ENCODE data around the gene GGA2. TPM values are rescaled to one million over a fixed set of nuclear protein-coding genes. Genes with fewer than 3 reads are reported as not detected.
"Not testable (repeated sequence)": the region's sequence is repeated elsewhere in the genome, so short reads cannot be mapped to it uniquely, and the experiment has no call there.

GGA2 gene
- total and polyA plus RNA-seq, 2 donors (not counting 1 experiment from before 2014, with no cell fraction given) = 19.5 to 29.6 TPM

DNA sequence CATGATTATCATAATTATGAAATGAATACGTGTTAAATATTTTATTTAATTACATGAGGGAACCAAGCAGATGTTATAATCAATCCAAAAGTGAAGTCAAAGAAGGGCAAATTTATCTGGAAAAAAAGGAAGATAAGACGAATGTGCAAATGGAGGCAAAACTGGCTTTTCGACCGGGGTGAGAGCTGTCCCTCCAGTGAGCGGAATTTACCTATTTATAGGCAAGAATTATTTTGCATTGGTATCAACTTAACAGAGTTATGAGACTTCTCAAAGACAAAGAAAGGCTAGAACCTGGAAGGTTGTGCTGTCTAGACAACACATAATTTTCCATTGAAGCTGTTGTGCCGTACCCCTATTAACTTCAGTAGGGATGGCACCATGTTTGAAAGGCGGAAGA lies 1.4 kb upstream of the GGA2 start:
- Histone ChIP-seq H3K4me1 (ENCODE audit: control insufficient read depth, extremely low read depth, insufficient read depth, low read length) (peaks cover 2% of the 10 kb centered on the region), H3K9ac (ENCODE audit: insufficient read depth, low read length) (no peak overlapping the region), H3K27me3 (ENCODE audit: control insufficient read depth, insufficient read depth, low read length) (no peaks in the 10 kb centered on the region), H3K27ac (ENCODE audit: insufficient read depth, low read length) (no peak overlapping the region), H3K36me3 (ENCODE audit: control insufficient read depth, insufficient read depth, low read length) (no peaks in the 10 kb centered on the region), H3K9me3 (ENCODE audit: control insufficient read depth, insufficient read depth, low read depth, low read length) (no peaks in the 10 kb centered on the region), H2AFZ (ENCODE audit: low read length) (no peak overlapping the region), H3K4me3 (replicated peaks in 1 of 4; ENCODE audit: control extremely low read depth in 1 of 4, insufficient read depth in 1 of 4, low read depth in 3 of 4, low read length in 4 of 4) (no peak overlapping the region), H3K79me2 (ENCODE audit: control insufficient read depth, insufficient read depth, low read length) (peaks cover 13% of the 10 kb centered on the region), H3K4me2 (ENCODE audit: extremely low read depth, insufficient read depth, low read length) (no peak overlapping the region), H4K20me1 (ENCODE audit: control insufficient read depth, extremely low read depth, insufficient read depth, low read length) (peaks cover 2% of the 10 kb centered on the region)
- TF ChIP-seq EZH2 (IDR thresholded peaks at IDR 0.05; ENCODE audit: low read length, missing control alignments) = no peak
- TF ChIP-seq, protein P1, sequence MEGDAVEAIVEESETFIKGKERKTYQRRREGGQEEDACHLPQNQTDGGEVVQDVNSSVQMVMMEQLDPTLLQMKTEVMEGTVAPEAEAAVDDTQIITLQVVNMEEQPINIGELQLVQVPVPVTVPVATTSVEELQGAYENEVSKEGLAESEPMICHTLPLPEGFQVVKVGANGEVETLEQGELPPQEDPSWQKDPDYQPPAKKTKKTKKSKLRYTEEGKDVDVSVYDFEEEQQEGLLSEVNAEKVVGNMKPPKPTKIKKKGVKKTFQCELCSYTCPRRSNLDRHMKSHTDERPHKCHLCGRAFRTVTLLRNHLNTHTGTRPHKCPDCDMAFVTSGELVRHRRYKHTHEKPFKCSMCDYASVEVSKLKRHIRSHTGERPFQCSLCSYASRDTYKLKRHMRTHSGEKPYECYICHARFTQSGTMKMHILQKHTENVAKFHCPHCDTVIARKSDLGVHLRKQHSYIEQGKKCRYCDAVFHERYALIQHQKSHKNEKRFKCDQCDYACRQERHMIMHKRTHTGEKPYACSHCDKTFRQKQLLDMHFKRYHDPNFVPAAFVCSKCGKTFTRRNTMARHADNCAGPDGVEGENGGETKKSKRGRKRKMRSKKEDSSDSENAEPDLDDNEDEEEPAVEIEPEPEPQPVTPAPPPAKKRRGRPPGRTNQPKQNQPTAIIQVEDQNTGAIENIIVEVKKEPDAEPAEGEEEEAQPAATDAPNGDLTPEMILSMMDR (conservative IDR thresholded peaks at IDR 0.05 in 1 of 2, IDR thresholded peaks at IDR 0.05 in 1 of 2; ENCODE audit: low read depth in 1 of 2, low read length in 2 of 2) = no peak
- DNase-seq (ENCODE audit: low read depth in 2 of 2) = no peak

DNA sequence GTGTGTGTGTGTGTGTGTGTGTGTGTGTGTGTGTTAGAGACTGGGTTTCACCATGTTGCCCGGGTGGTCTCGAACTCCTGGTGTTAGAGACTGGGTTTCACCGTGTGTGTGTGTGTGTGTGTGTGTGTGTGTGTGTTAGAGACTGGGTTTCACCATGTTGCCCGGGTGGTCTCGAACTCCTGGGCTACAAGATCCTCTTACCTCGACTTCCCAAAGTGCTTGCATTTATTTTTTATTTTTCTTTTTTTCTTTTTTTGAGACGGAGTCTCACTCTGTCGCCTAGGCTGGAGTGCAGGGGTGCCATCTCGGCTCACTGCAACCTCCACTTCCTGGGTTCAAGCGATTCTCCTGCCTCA lies 599 bp upstream of the GGA2 start:
- not testable (repeated sequence) for H3K36me3 ChIP-seq (ENCODE audit: control insufficient read depth, insufficient read depth, low read length); H3K27ac ChIP-seq (ENCODE audit: insufficient read depth, low read length); H3K27me3 ChIP-seq (ENCODE audit: control insufficient read depth, insufficient read depth, low read length); H4K20me1 ChIP-seq (ENCODE audit: control insufficient read depth, extremely low read depth, insufficient read depth, low read length); H3K9ac ChIP-seq (ENCODE audit: insufficient read depth, low read length); H3K4me1 ChIP-seq (ENCODE audit: control insufficient read depth, extremely low read depth, insufficient read depth, low read length); DNase-seq (ENCODE audit: low read depth in 2 of 2); H3K9me3 ChIP-seq (ENCODE audit: control insufficient read depth, insufficient read depth, low read depth, low read length)
- Histone ChIP-seq H3K4me2 (ENCODE audit: extremely low read depth, insufficient read depth, low read length) (peak overlapping the region; percentile 69), H3K4me3 (replicated peaks in 1 of 4; ENCODE audit: control extremely low read depth in 1 of 4, insufficient read depth in 1 of 4, low read depth in 3 of 4, low read length in 4 of 4) (peak overlapping the region; percentile 37 to 72 (median 58)), H3K79me2 (ENCODE audit: control insufficient read depth, insufficient read depth, low read length) (peaks cover 18% of the 10 kb centered on the region), H2AFZ (ENCODE audit: low read length) (peak overlapping the region; percentile 55)

DNA sequence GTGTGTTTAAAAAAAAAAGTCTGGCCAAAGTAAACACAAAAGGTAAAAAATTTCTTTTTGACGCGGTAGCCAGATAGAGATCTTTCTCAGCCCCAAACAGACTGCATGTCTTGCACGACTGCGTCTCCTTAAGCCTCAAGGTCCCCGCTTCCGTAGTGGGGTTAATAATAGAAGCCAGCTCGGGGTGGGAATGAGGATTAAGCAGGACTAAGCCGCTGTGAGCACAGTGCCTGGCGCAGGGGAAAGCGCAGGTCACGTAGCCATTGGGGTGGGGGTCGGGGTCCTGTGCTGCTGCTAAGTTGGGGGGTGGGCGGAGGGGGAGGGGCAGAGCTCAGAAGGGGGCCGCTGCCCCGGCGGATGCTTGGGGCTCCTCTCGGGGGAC lies 521 bp downstream of the GGA2 start:
- peak overlapping the region; percentile 87 for H3K9ac ChIP-seq (ENCODE audit: insufficient read depth, low read length)
- no peak overlapping the region for H2AFZ ChIP-seq (ENCODE audit: low read length)
- DNase-seq (ENCODE audit: low read depth in 2 of 2) = peak; percentile 33 to 38
- peaks cover 6% of the 10 kb centered on the region for H3K4me1 ChIP-seq (ENCODE audit: control insufficient read depth, extremely low read depth, insufficient read depth, low read length)
- peak overlapping the region; percentile 48 for H3K27ac ChIP-seq (ENCODE audit: insufficient read depth, low read length)
- H3K36me3 ChIP-seq (ENCODE audit: control insufficient read depth, insufficient read depth, low read length) = no peaks in the 10 kb centered on the region
- no peaks in the 10 kb centered on the region for H3K27me3 ChIP-seq (ENCODE audit: control insufficient read depth, insufficient read depth, low read length)
- H3K9me3 ChIP-seq (ENCODE audit: control insufficient read depth, insufficient read depth, low read depth, low read length) = no peaks in the 10 kb centered on the region
- peak overlapping the region; percentile 79 for H3K4me2 ChIP-seq (ENCODE audit: extremely low read depth, insufficient read depth, low read length)
- H3K79me2 ChIP-seq (ENCODE audit: control insufficient read depth, insufficient read depth, low read length) = peaks cover 18% of the 10 kb centered on the region
- peak overlapping the region; percentile 51 to 79 (median 66) for H3K4me3 ChIP-seq (replicated peaks in 1 of 4; ENCODE audit: control extremely low read depth in 1 of 4, insufficient read depth in 1 of 4, low read depth in 3 of 4, low read length in 4 of 4)
- TF ChIP-seq, protein P1 (conservative IDR thresholded peaks at IDR 0.05 in 1 of 2, IDR thresholded peaks at IDR 0.05 in 1 of 2; ENCODE audit: low read depth in 1 of 2, low read length in 2 of 2) = no peak
- TF ChIP-seq EZH2 (IDR thresholded peaks at IDR 0.05; ENCODE audit: low read length, missing control alignments) = no peak
- peaks cover 4% of the 10 kb centered on the region for H4K20me1 ChIP-seq (ENCODE audit: control insufficient read depth, extremely low read depth, insufficient read depth, low read length)
